BJ (cell line): Measurements from ENCODE around the gene ELMO3. TPM values are rescaled to one million over a fixed set of nuclear protein-coding genes. Genes with fewer than 3 reads are reported as not detected.

Source experiments
- CTCF ChIA-PET: fragments of 350-600 bp; formaldehyde crosslinking; extraction: SDS; loops from one replicate; lab custom pipeline; 2021; ENCODE audit warnings: antibody characterized with exemption, inconsistent platforms; lab: Yijun Ruan, JAX
- POLR2A ChIA-PET: fragments of 300-600 bp; sonication (Branson Sonifier 250); formaldehyde crosslinking; extraction: SDS; loops from one replicate; lab custom pipeline; 2021; ENCODE audit warnings: antibody characterized with exemption; lab: Charles Lee
- DNase-seq: peaks from one replicate; pipeline ENCODE4 v3.0.0-alpha.2; 2011; ENCODE audit warnings: low read depth
- H3K27me3 ChIP-seq: 2 replicates; pipeline ENCODE4 v1.6.0; 2011; ENCODE audit warnings: low read length; ENCODE audit not compliant: control insufficient read depth, insufficient read depth
- H3K36me3 ChIP-seq: 2 replicates; pipeline ENCODE4 v1.5.1; 2011; ENCODE audit warnings: low read length; ENCODE audit not compliant: control insufficient read depth, insufficient read depth
- H3K4me3 ChIP-seq: 2 replicates; pipeline ENCODE4 v1.5.1; 2011; ENCODE audit warnings: low read depth, mild to moderate bottlenecking, control low read depth, low read length
- CTCF ChIP-seq: IDR thresholded peaks from 2 replicates; pipeline ENCODE4 v1.5.1; 2011; ENCODE audit warnings: low read depth, mild to moderate bottlenecking, control low read depth, inconsistent platforms, low read length, moderate library complexity; ENCODE audit not compliant: insufficient read depth
- polyA plus RNA-seq: library from polyadenylated mRNA; depleted of rRNA; stranded (reverse); fragments of >200 nt; gene quantifications from 2 replicates; pipeline ENCODE4 v1.2.3, GENCODE V29; 2011

Gene ELMO3
- polyA plus RNA-seq, 1 experiment = 0.97 TPM

GRCh38 chr16:67183627-67184452 lies 15.1 kb upstream of the ELMO3 start, which contains the start of gene MATCAP1:
Gene MATCAP1, minus strand, starts transcription at chr16:67183963. Its CDS starts 3,353 bp downstream, at chr16:67180610.
- ChIA-PET POLR2A (no interaction called here), CTCF (interaction anchor here (0.8 to 3.1 kb wide), 12 partner anchors 9 to 282 kb away, joined by 3 to 26 read pairs (median 10); partner anchors contain the start of genes CES4A, NOL3 and TMEM208)
- Histone ChIP-seq H3K27me3 (no peaks in the 10 kb centered on the region), H3K4me3 (peak within 1 kb of the TSS; percentile 60), H3K36me3 (no peaks in the 10 kb centered on the region)
- TF ChIP-seq CTCF = no peak
- peak; percentile 83 for DNase-seq

GRCh38 chr16:67184453-67184994 lies 14.4 kb upstream of the ELMO3 start:
- POLR2A ChIA-PET = no interaction called here
- CTCF ChIA-PET = interaction anchor here (0.7 to 3.1 kb wide), 28 partner anchors 10 to 306 kb away, joined by 3 to 26 read pairs (median 6); partner anchors contain the start of genes CES4A and NOL3

GRCh38 chr16:67184995-67185650 lies 13.8 kb upstream of the ELMO3 start:
- no peaks in the 10 kb centered on the region for H3K36me3 ChIP-seq
- peak; percentile 93 for TF ChIP-seq CTCF
- H3K27me3 ChIP-seq = no peaks in the 10 kb centered on the region
- CTCF ChIA-PET = interaction anchor here (0.7 to 3.1 kb wide), 35 partner anchors 10 to 305 kb away, joined by 3 to 26 read pairs (median 4); partner anchors contain the start of genes B3GNT9, CES3, CES4A and NOL3
- no peak for DNase-seq
- H3K4me3 ChIP-seq = no peak overlapping the region
- POLR2A ChIA-PET = no interaction called here

More at GRCh38 chr16:67184453-67184994, 14.4 kb upstream of the ELMO3 start:
- no peaks in the 10 kb centered on the region for H3K27me3 ChIP-seq
- H3K36me3 ChIP-seq = no peaks in the 10 kb centered on the region
- DNase-seq = no peak
- no peak for TF ChIP-seq CTCF
- H3K4me3 ChIP-seq = peak overlapping the region; percentile 60

- Histone ChIP-seq H3K4me3 (no peak overlapping the region), H3K36me3 (no peaks in the 10 kb centered on the region), H3K27me3 (no peaks in the 10 kb centered on the region)
- POLR2A ChIA-PET = no interaction called here
- TF ChIP-seq CTCF = no peak
- no peak for DNase-seq
- CTCF ChIA-PET = interaction anchor here (0.8 to 3.1 kb wide), 34 partner anchors 9 to 304 kb away, joined by 3 to 26 read pairs (median 4); partner anchors contain the start of genes B3GNT9, CES3, CES4A and NOL3
These were observed 13.2 kb upstream of the ELMO3 start for GRCh38 chr16:67185651-67186134.
